GM19240 (cell line): ENCODE measurements around the gene THAP12.

Experiments used
- DNase-seq: peaks from one replicate; pipeline ENCODE4 v3.0.0; 2011; ENCODE audit warnings: low spot score; ENCODE audit not compliant: insufficient read length

Gene THAP12

DNA sequence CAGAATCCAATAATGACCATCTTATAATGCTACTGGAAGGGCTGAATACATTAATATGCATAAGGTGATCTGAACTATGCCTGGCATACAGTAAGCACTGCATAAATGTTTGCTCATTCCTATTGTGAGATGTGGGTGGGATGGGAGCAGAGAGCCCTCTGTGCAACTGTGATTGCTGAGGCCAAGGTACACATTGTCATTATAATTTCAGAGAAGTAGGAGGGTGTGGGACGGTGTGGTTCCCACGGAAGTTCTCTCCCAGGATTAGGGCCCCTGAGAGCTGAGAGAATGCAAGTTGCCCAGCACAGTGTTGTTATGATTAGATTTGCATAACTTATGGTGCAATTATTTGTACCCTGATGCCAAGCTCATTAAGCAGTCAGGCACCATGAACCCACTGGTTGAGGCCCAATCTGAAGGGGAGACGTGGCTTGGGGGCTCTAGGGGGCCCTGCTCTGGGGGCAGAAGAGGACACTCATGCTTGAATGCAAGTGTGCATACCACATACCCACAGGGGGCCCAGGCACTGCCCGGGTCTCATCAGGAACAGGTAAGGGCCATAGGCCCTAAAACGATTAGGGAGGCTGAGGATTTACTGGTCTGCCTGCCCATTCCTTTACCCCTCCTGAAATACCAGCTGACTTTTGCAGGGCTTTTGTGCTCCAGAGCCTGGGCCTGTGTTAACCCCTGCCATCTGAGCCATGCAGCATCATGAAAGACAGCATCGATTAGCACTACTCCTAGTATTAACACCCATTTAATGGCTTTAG lies 72.8 kb downstream of the THAP12 start:
- no peak for DNase-seq

GRCh38 chr11:76307396-76307795 lies 73.5 kb downstream of the THAP12 start:
- no peak for DNase-seq

DNA sequence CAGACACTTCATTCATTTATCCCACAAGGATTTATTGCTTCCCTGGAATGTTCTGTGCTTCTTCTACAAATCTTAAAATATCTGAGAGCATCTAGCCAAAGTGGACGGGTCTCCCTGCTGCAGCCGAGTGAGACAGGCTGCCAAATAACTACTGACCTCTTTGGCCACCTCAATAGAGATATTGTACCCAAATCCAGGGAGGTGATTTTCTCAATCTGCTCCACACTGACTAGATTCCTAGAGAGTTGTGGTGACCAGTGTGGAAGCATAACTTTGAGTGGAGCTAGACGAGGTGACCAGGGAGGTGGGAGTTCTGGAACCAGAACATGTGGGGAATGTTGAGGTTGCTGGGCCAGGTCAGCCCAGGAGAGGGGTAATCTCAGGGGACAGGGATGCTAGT lies 77.5 kb downstream of the THAP12 start:
- no peak for DNase-seq

DNA sequence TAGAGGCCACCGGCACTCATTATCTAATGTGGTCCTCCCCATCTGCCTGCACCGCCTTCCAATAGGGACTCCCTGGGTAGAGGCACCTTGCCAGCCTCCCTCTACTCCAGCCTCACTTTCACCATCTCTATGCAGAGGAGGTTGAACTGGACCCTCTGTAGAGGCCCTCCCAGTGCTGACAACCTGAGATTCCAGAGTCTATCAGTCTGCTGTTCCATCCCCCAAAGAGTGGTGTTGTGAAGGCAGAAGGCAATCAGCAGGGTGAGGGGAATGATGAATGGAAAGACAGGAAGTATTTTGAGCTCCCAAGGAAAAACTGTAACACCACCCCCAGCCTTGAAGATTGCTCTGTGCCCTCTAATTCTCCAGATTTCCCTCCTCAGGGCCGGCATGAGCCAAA lies 77.9 kb downstream of the THAP12 start:
- DNase-seq = no peak
